Measurements from ENCODE around the gene KIF1A. TPM values are rescaled to one million over a fixed set of nuclear protein-coding genes. Genes with fewer than 3 reads are reported as not detected.
A peak's percentile ranks its signal among the peaks of the same experiment; 100 is the strongest.

Gene KIF1A
- total and polyA plus RNA-seq, 3 experiments from 2014 or later, result 1.6 to 1.8 TPM; not detected in 1

GRCh38 chr2:240832205-240832727 is 12.2 kb upstream of the KIF1A start:
- peaks cover 11% of the 10 kb centered on the region for H3K4me1 ChIP-seq (ENCODE audit: insufficient read depth, low read length)
- CTCF ChIA-PET, result interaction anchor here (0.9 kb wide), 1 partner anchor 11 kb away, joined by 3 read pairs; no protein-coding TSS in a partner anchor
- Mint-ChIP-seq H3K4me1 (peaks cover 4 to 7% (median 6%) of the 10 kb centered on the region in 3 donors), H3K36me3 (no peaks in the 10 kb centered on the region), H3K27ac (peak overlapping the region in 4 of 8 donors; percentile 26 to 82 (median 76)), H3K9me3 (no peaks in the 10 kb centered on the region), H3K27me3 (peaks cover 18 to 29% of the 10 kb centered on the region in 2 donors), H3K4me3 (peak overlapping the region; percentile 32 to 82 (median 71))
- DNase-seq, result peak; percentile 98 to 99 (median 99)
- H3K4me3 ChIP-seq (ENCODE audit: low read length), result peak overlapping the region; percentile 62
- peak overlapping the region; percentile 35 for H3K27ac ChIP-seq (ENCODE audit: low read depth, low read length)
- no peaks in the 10 kb centered on the region for H3K9me3 ChIP-seq (ENCODE audit: low read length)
- no peaks in the 10 kb centered on the region for H3K36me3 ChIP-seq (ENCODE audit: insufficient read depth, low read length)
- POLR2A ChIA-PET, result no interaction called here
- H3K27me3 ChIP-seq (ENCODE audit: insufficient read depth, low read length, poor library complexity, severe bottlenecking), result peaks cover 19% of the 10 kb centered on the region

GRCh38 chr2:240831594-240832204 is 11.7 kb upstream of the KIF1A start:
- CTCF ChIA-PET, result interaction anchor here (0.9 kb wide), 1 partner anchor 10 kb away, joined by 3 read pairs; no protein-coding TSS in a partner anchor
- POLR2A ChIA-PET, result no interaction called here
- Histone ChIP-seq H3K27ac (ENCODE audit: low read depth, low read length) (no peak overlapping the region), H3K36me3 (ENCODE audit: insufficient read depth, low read length) (no peaks in the 10 kb centered on the region), H3K9me3 (ENCODE audit: low read length) (no peaks in the 10 kb centered on the region), H3K4me3 (ENCODE audit: low read length) (peak overlapping the region; percentile 62), H3K27me3 (ENCODE audit: insufficient read depth, low read length, poor library complexity, severe bottlenecking) (peaks cover 24% of the 10 kb centered on the region), H3K4me1 (ENCODE audit: insufficient read depth, low read length) (peaks cover 11% of the 10 kb centered on the region)
- peaks cover 4 to 7% (median 6%) of the 10 kb centered on the region in 3 donors for H3K4me1 Mint-ChIP-seq
- no peaks in the 10 kb centered on the region for H3K36me3 Mint-ChIP-seq
- peaks cover 18 to 33% of the 10 kb centered on the region in 2 donors for H3K27me3 Mint-ChIP-seq
- H3K4me3 Mint-ChIP-seq, result peak overlapping the region in 6 of 7 donors; percentile 32 to 82 (median 71)
- no peak for DNase-seq
- no peaks in the 10 kb centered on the region for H3K9me3 Mint-ChIP-seq
- peak overlapping the region in 3 of 8 donors; percentile 47 to 76 (median 57) for H3K27ac Mint-ChIP-seq

- POLR2A ChIA-PET, result no interaction called here
- CTCF ChIA-PET, result no interaction called here
- Histone ChIP-seq H3K4me3 (ENCODE audit: low read length) (no peak overlapping the region), H3K27me3 (ENCODE audit: insufficient read depth, low read length, poor library complexity, severe bottlenecking) (peaks cover 58% of the 10 kb centered on the region), H3K27ac (ENCODE audit: low read depth, low read length) (no peak overlapping the region), H3K36me3 (ENCODE audit: insufficient read depth, low read length) (no peaks in the 10 kb centered on the region), H3K9me3 (ENCODE audit: low read length) (no peaks in the 10 kb centered on the region), H3K4me1 (ENCODE audit: insufficient read depth, low read length) (no peaks in the 10 kb centered on the region)
- no peak for DNase-seq
- Mint-ChIP-seq H3K4me1 (peaks cover 6 to 9% (median 7%) of the 10 kb centered on the region in 3 donors), H3K9me3 (peaks cover 0 to 8% (median 5%) of the 10 kb centered on the region in 5 donors), H3K27ac (no peak overlapping the region), H3K27me3 (peaks cover 62 to 82% of the 10 kb centered on the region in 2 donors), H3K36me3 (peaks cover 0 to 3% (median 1%) of the 10 kb centered on the region in 3 donors), H3K4me3 (no peak overlapping the region)
These were observed 5.5 kb upstream of the KIF1A start for GRCh38 chr2:240825476-240825875.

GRCh38 chr2:240823449-240824336 is 3.7 kb upstream of the KIF1A start:
- Histone ChIP-seq H3K9me3 (ENCODE audit: low read length) (no peaks in the 10 kb centered on the region), H3K4me1 (ENCODE audit: insufficient read depth, low read length) (no peaks in the 10 kb centered on the region), H3K4me3 (ENCODE audit: low read length) (no peak overlapping the region), H3K27ac (ENCODE audit: low read depth, low read length) (no peak overlapping the region), H3K36me3 (ENCODE audit: insufficient read depth, low read length) (no peaks in the 10 kb centered on the region), H3K27me3 (ENCODE audit: insufficient read depth, low read length, poor library complexity, severe bottlenecking) (peaks cover 50% of the 10 kb centered on the region)
- H3K9me3 Mint-ChIP-seq, result peaks cover 0 to 8% (median 5%) of the 10 kb centered on the region in 5 donors
- peaks cover 53 to 72% of the 10 kb centered on the region in 2 donors for H3K27me3 Mint-ChIP-seq
- DNase-seq, result no peak
- POLR2A ChIA-PET, result no interaction called here
- H3K4me1 Mint-ChIP-seq, result peaks cover 6 to 9% (median 7%) of the 10 kb centered on the region in 3 donors
- CTCF ChIA-PET, result no interaction called here
- peaks cover 0 to 3% (median 1%) of the 10 kb centered on the region in 3 donors for H3K36me3 Mint-ChIP-seq
- H3K4me3 Mint-ChIP-seq, result no peak overlapping the region
- H3K27ac Mint-ChIP-seq, result no peak overlapping the region

GRCh38 chr2:240822280-240822847 is 2.3 kb upstream of the KIF1A start:
- ChIA-PET POLR2A (no interaction called here), CTCF (interaction anchor here (1.4 kb wide), 1 partner anchor 9 kb away, joined by 3 read pairs; no protein-coding TSS in a partner anchor)
- Mint-ChIP-seq H3K4me1 (peaks cover 7 to 11% (median 9%) of the 10 kb centered on the region in 3 donors), H3K9me3 (peaks cover 0 to 8% (median 5%) of the 10 kb centered on the region in 5 donors), H3K27me3 (peaks cover 51 to 67% of the 10 kb centered on the region in 2 donors), H3K36me3 (peaks cover 0 to 3% (median 1%) of the 10 kb centered on the region in 3 donors), H3K27ac (no peak overlapping the region), H3K4me3 (peak overlapping the region in 1 of 7 donors; percentile 2)
- H3K27ac ChIP-seq (ENCODE audit: low read depth, low read length), result no peak overlapping the region
- peaks cover 41% of the 10 kb centered on the region for H3K27me3 ChIP-seq (ENCODE audit: insufficient read depth, low read length, poor library complexity, severe bottlenecking)
- DNase-seq, result no peak
- no peaks in the 10 kb centered on the region for H3K4me1 ChIP-seq (ENCODE audit: insufficient read depth, low read length)
- H3K4me3 ChIP-seq (ENCODE audit: low read length), result no peak overlapping the region
- H3K9me3 ChIP-seq (ENCODE audit: low read length), result no peaks in the 10 kb centered on the region
- no peaks in the 10 kb centered on the region for H3K36me3 ChIP-seq (ENCODE audit: insufficient read depth, low read length)

- ChIA-PET CTCF (interaction anchor here (1.4 kb wide), 1 partner anchor 10 kb away, joined by 3 read pairs; no protein-coding TSS in a partner anchor), POLR2A (no interaction called here)
- Mint-ChIP-seq H3K36me3 (peaks cover 0 to 3% (median 1%) of the 10 kb centered on the region in 3 donors), H3K27ac (no peak overlapping the region), H3K9me3 (peaks cover 0 to 8% (median 5%) of the 10 kb centered on the region in 5 donors), H3K4me1 (peaks cover 7 to 11% (median 9%) of the 10 kb centered on the region in 3 donors), H3K27me3 (peaks cover 51 to 59% of the 10 kb centered on the region in 2 donors), H3K4me3 (peak overlapping the region in 5 of 7 donors; percentile 19 to 46 (median 36))
- H3K4me3 ChIP-seq (ENCODE audit: low read length), result no peak overlapping the region
- no peak for DNase-seq
- peaks cover 31% of the 10 kb centered on the region for H3K27me3 ChIP-seq (ENCODE audit: insufficient read depth, low read length, poor library complexity, severe bottlenecking)
- H3K4me1 ChIP-seq (ENCODE audit: insufficient read depth, low read length), result no peaks in the 10 kb centered on the region
- H3K9me3 ChIP-seq (ENCODE audit: low read length), result no peaks in the 10 kb centered on the region
- H3K36me3 ChIP-seq (ENCODE audit: insufficient read depth, low read length), result no peaks in the 10 kb centered on the region
- no peak overlapping the region for H3K27ac ChIP-seq (ENCODE audit: low read depth, low read length)
These were observed 1.4 kb upstream of the KIF1A start for GRCh38 chr2:240821429-240821778.

GRCh38 chr2:240820607-240821428 is 799 bp upstream of the KIF1A start:
- Mint-ChIP-seq H3K9me3 (peaks cover 0 to 8% (median 5%) of the 10 kb centered on the region in 5 donors), H3K27me3 (peaks cover 50 to 59% of the 10 kb centered on the region in 2 donors), H3K4me3 (peak overlapping the region in 6 of 7 donors; percentile 24 to 46 (median 36)), H3K27ac (no peak overlapping the region), H3K36me3 (peaks cover 0 to 3% (median 1%) of the 10 kb centered on the region in 3 donors), H3K4me1 (peaks cover 7 to 11% (median 9%) of the 10 kb centered on the region in 3 donors)
- no peak overlapping the region for H3K4me3 ChIP-seq (ENCODE audit: low read length)
- POLR2A ChIA-PET, result no interaction called here
- DNase-seq, result no peak
- no peaks in the 10 kb centered on the region for H3K9me3 ChIP-seq (ENCODE audit: low read length)
- H3K27ac ChIP-seq (ENCODE audit: low read depth, low read length), result no peak overlapping the region
- peaks cover 27% of the 10 kb centered on the region for H3K27me3 ChIP-seq (ENCODE audit: insufficient read depth, low read length, poor library complexity, severe bottlenecking)
- H3K4me1 ChIP-seq (ENCODE audit: insufficient read depth, low read length), result no peaks in the 10 kb centered on the region
- H3K36me3 ChIP-seq (ENCODE audit: insufficient read depth, low read length), result no peaks in the 10 kb centered on the region
- CTCF ChIA-PET, result interaction anchor here (1.4 kb wide), 1 partner anchor 11 kb away, joined by 3 read pairs; no protein-coding TSS in a partner anchor
